Measurements from ENCODE around the gene FBLN1.

The FBLN1 gene

DNA sequence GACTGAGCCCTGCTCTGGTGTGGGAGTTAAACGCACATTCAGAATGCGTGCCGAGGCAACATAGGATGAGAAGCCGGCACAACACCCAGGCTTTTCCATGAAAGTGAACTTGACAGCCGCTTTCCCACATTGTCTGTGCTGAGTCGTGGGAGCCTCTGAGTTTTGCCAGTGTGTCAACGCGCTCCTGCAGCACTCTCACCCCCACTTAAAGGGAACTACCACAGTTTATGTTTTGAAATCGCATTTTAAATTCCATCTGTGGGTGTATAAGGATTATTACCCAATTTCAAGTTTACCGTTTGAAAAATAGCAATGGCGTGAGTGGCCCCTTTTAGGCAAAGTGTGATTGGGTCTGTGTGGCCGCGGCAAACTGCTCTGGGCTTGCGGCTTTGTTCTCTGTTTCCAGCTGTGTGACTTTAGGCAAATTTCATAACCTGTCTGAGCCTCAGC, 81.5 kb downstream of the FBLN1 start:
- TF ChIP-seq EZH2phosphoT487 (IDR thresholded peaks at IDR 0.05; ENCODE audit: low read depth), result no peak
- TF ChIP-seq, protein P1, sequence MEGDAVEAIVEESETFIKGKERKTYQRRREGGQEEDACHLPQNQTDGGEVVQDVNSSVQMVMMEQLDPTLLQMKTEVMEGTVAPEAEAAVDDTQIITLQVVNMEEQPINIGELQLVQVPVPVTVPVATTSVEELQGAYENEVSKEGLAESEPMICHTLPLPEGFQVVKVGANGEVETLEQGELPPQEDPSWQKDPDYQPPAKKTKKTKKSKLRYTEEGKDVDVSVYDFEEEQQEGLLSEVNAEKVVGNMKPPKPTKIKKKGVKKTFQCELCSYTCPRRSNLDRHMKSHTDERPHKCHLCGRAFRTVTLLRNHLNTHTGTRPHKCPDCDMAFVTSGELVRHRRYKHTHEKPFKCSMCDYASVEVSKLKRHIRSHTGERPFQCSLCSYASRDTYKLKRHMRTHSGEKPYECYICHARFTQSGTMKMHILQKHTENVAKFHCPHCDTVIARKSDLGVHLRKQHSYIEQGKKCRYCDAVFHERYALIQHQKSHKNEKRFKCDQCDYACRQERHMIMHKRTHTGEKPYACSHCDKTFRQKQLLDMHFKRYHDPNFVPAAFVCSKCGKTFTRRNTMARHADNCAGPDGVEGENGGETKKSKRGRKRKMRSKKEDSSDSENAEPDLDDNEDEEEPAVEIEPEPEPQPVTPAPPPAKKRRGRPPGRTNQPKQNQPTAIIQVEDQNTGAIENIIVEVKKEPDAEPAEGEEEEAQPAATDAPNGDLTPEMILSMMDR (IDR thresholded peaks at IDR 0.05; ENCODE audit: low read depth, low read length), result no peak

DNA sequence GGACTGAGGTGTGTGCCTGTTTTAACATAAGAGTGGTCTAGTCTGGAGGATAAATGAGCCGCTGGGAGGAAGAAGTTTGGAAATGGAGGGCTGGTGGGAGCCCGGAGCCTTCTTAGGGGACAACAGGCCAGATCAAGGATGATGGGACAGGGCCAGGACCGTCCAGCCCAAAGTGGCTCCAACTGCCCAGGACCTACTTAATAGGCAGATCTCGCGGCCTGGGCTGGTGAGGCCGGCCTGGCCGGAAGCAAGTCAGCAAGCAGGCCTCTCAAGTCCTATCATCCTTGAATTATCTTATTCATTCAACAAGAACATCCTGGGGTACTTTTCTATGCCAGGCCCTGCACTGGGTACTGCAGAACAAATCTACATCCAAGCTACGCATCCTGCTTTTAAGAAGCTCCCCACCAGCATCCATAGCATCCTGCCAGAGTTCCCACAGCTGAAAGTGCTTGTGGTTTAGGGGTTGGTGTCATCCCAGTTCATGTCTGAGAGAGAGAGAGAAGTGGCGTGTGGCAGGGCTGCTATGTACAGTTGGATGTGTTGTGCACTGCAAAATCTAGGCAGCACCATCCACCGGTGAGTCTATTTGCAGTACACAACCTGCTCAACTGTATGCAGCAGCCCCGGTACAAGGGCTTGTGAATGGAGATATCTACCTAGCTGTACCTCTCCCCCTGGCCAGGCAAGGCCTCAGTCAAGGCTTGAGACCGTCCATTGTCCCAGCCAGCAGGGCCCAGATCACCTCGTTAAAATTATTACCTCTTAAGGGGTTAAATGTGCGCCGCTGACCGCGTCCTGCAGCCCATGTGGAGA, 82.1 kb downstream of the FBLN1 start:
- H3K27me3 ChIP-seq (ENCODE audit: low read depth, low read length), result peaks cover 12% of the 10 kb centered on the region
- no peaks in the 10 kb centered on the region for H3K36me3 ChIP-seq (replicated peaks; ENCODE audit: low read depth, low read length)
- no peaks in the 10 kb centered on the region for H3K79me2 ChIP-seq (ENCODE audit: low read length)
- H3K27ac ChIP-seq (ENCODE audit: low read length), result no peak overlapping the region
- no peak overlapping the region for H3K4me3 ChIP-seq (ENCODE audit: low read length)
- no peak overlapping the region for H2AFZ ChIP-seq (ENCODE audit: low read depth, low read length)
- no peak overlapping the region for H3K9ac ChIP-seq (ENCODE audit: low read length)
- no peaks in the 10 kb centered on the region for H3K9me3 ChIP-seq (ENCODE audit: insufficient read depth, low read length)
- no peaks in the 10 kb centered on the region for H4K20me1 ChIP-seq (ENCODE audit: insufficient read depth, low read length)
- no peaks in the 10 kb centered on the region for H3K4me1 ChIP-seq (ENCODE audit: low read length)
- TF ChIP-seq, protein P1 (IDR thresholded peaks at IDR 0.05; ENCODE audit: low read depth, low read length), result no peak
- TF ChIP-seq EZH2phosphoT487 (IDR thresholded peaks at IDR 0.05; ENCODE audit: low read depth), result no peak
- H3K4me2 ChIP-seq (ENCODE audit: low read length), result no peak overlapping the region

More for the DNA sequence above, 81.5 kb downstream of the FBLN1 start:
- no peaks in the 10 kb centered on the region for H4K20me1 ChIP-seq (ENCODE audit: insufficient read depth, low read length)
- H3K4me3 ChIP-seq (ENCODE audit: low read length), result no peak overlapping the region
- H3K36me3 ChIP-seq (replicated peaks; ENCODE audit: low read depth, low read length), result no peaks in the 10 kb centered on the region
- H3K27me3 ChIP-seq (ENCODE audit: low read depth, low read length), result peaks cover 12% of the 10 kb centered on the region
- no peak overlapping the region for H3K27ac ChIP-seq (ENCODE audit: low read length)
- H3K79me2 ChIP-seq (ENCODE audit: low read length), result no peaks in the 10 kb centered on the region
- H3K4me2 ChIP-seq (ENCODE audit: low read length), result no peak overlapping the region
- no peaks in the 10 kb centered on the region for H3K9me3 ChIP-seq (ENCODE audit: insufficient read depth, low read length)
- no peaks in the 10 kb centered on the region for H3K4me1 ChIP-seq (ENCODE audit: low read length)
- H2AFZ ChIP-seq (ENCODE audit: low read depth, low read length), result no peak overlapping the region
- H3K9ac ChIP-seq (ENCODE audit: low read length), result no peak overlapping the region

DNA sequence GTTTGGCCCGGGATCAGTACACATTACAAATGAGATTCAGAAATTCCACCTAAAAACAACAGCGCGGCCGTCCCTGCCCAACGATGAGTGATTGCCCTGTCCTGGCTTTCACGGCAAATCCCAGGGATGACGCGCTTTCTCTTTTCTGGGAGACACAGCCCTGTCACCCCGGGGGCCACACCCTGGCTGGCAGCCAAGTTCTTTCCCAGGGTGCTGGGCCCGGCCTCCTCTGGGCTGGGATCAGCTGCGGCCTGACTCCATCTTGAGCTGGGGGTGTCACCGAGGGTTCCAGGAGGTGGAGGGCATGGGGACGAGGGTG, 82.7 kb downstream of the FBLN1 start:
- no peak for TF ChIP-seq EZH2phosphoT487 (IDR thresholded peaks at IDR 0.05; ENCODE audit: low read depth)
- TF ChIP-seq, protein P1 (IDR thresholded peaks at IDR 0.05; ENCODE audit: low read depth, low read length), result no peak
- Histone ChIP-seq H3K36me3 (replicated peaks; ENCODE audit: low read depth, low read length) (no peaks in the 10 kb centered on the region), H3K79me2 (ENCODE audit: low read length) (no peaks in the 10 kb centered on the region), H3K4me3 (ENCODE audit: low read length) (no peak overlapping the region), H3K4me1 (ENCODE audit: low read length) (no peaks in the 10 kb centered on the region), H3K9ac (ENCODE audit: low read length) (no peak overlapping the region), H3K27ac (ENCODE audit: low read length) (no peak overlapping the region), H4K20me1 (ENCODE audit: insufficient read depth, low read length) (no peaks in the 10 kb centered on the region), H3K27me3 (ENCODE audit: low read depth, low read length) (peaks cover 12% of the 10 kb centered on the region), H3K4me2 (ENCODE audit: low read length) (no peak overlapping the region), H3K9me3 (ENCODE audit: insufficient read depth, low read length) (no peaks in the 10 kb centered on the region), H2AFZ (ENCODE audit: low read depth, low read length) (no peak overlapping the region)

DNA sequence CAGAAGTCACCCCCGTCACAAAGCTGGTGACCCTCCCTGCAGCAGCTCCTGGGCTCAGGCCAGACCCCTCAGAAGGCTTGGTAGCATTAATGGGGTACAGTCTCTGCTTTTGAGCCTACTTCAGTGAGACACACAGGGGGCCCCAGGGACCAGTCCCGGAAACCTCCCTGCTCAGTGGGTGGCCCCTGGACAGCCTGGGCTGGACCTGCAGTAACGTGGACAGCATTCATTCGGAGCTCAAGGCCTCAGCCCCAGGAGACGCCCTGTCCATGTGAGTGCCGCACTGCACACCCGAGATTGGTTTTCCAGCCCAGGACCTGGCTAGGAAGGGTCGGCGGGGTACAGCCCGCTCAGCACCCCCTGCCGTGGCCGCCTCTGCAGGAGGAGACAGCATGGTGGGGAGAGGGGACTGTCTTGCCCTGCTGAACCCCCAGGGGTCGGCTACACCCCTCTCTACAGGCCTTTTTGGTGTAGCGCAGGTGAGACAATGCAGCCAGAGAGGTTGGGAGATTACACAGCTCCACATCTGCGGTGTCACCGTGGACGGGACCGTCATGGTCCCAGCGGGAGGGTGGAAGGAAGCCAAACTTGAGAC, 83.4 kb downstream of the FBLN1 start:
- H3K27ac ChIP-seq (ENCODE audit: low read length), result no peak overlapping the region
- no peak overlapping the region for H3K4me3 ChIP-seq (ENCODE audit: low read length)
- H3K4me2 ChIP-seq (ENCODE audit: low read length), result no peak overlapping the region
- no peak overlapping the region for H2AFZ ChIP-seq (ENCODE audit: low read depth, low read length)
- H3K9me3 ChIP-seq (ENCODE audit: insufficient read depth, low read length), result no peaks in the 10 kb centered on the region
- H3K36me3 ChIP-seq (replicated peaks; ENCODE audit: low read depth, low read length), result no peaks in the 10 kb centered on the region
- no peaks in the 10 kb centered on the region for H3K4me1 ChIP-seq (ENCODE audit: low read length)
- no peaks in the 10 kb centered on the region for H4K20me1 ChIP-seq (ENCODE audit: insufficient read depth, low read length)
- TF ChIP-seq, protein P1 (IDR thresholded peaks at IDR 0.05; ENCODE audit: low read depth, low read length), result no peak
- TF ChIP-seq EZH2phosphoT487 (IDR thresholded peaks at IDR 0.05; ENCODE audit: low read depth), result no peak
- peaks cover 19% of the 10 kb centered on the region for H3K27me3 ChIP-seq (ENCODE audit: low read depth, low read length)
- H3K79me2 ChIP-seq (ENCODE audit: low read length), result no peaks in the 10 kb centered on the region
- H3K9ac ChIP-seq (ENCODE audit: low read length), result no peak overlapping the region
